GM12878 (cell line): Measurements from ENCODE around the gene SNAI1. TPM values are rescaled to one million over a fixed set of nuclear protein-coding genes. Genes with fewer than 3 reads are reported as not detected.

Source experiments
- ATAC-seq: fragments of 200-7000 bp; cut with Tn5 transposase; 3 replicates; pipeline ENCODE4 v1.9.1; 2020; ENCODE audit warnings: mild to moderate bottlenecking, moderate library complexity
- BruUV-seq: library from RNA; stranded (reverse); fragments of 400-500 nt; replicated peaks from 2 replicates; lab custom pipeline; 2021; lab: Mats Ljungman, UMichigan
- CTCF ChIA-PET: fragments of 300-600 bp; sonication (Branson Sonifier 250); formaldehyde crosslinking; extraction: SDS; loops from one replicate; lab custom pipeline; 2021; ENCODE audit warnings: inconsistent platforms; lab: Yijun Ruan, JAX
- POLR2A ChIA-PET: fragments of 350-600 bp; formaldehyde crosslinking; extraction: SDS; loops from one replicate; lab custom pipeline; 2021; ENCODE audit warnings: inconsistent platforms; lab: Charles Lee
- RAD21 ChIA-PET: fragments of 300-600 bp; sonication (Branson Sonifier 250); formaldehyde crosslinking; loops from one replicate; lab custom pipeline; 2023; ENCODE audit warnings: antibody characterized with exemption; ENCODE audit not compliant: unreplicated experiment; lab: Charles Lee
- SMC1A ChIA-PET: fragments of 300-600 bp; sonication (Branson Sonifier 250); formaldehyde crosslinking; loops from one replicate; lab custom pipeline; 2023; ENCODE audit not compliant: unreplicated experiment, uncharacterized antibody; lab: Charles Lee
- DNase-seq: peaks from one replicate; pipeline ENCODE4 v3.0.0-alpha.2; 2011; ENCODE audit warnings: low read depth, low spot score
- FAIRE-seq: peaks from 3 replicates; lab custom pipeline; 2011; peaks lifted over from hg19 to GRCh38; lab: Jason Lieb, UNC
- H2AFZ ChIP-seq: 2 replicates; pipeline ENCODE4 v1.6.0; 2011; ENCODE audit warnings: low read depth, low read length, control low read depth; ENCODE audit not compliant: control insufficient read depth
- H3K27ac ChIP-seq: 2 replicates; pipeline ENCODE4 v1.5.1; 2011; ENCODE audit warnings: control low read depth; ENCODE audit not compliant: control insufficient read depth, insufficient read depth
- H3K27me3 ChIP-seq, 2 experiments: replicated peaks in 1 of 2; 2 replicates each; pipeline versions ENCODE4 v1.6.0 to v1.6.1; 2011; ENCODE audit warnings: low read length in 1 of 2; ENCODE audit not compliant: control insufficient read depth in 2 of 2, insufficient read depth in 2 of 2
- H3K36me3 ChIP-seq, 2 experiments: 2 replicates each; pipeline ENCODE4 v1.5.1; 2011; ENCODE audit warnings: low read length in 1 of 2; ENCODE audit not compliant: control insufficient read depth in 2 of 2, insufficient read depth in 2 of 2
- H3K4me1 ChIP-seq: 2 replicates; pipeline ENCODE4 v1.6.1; 2011; ENCODE audit warnings: mild to moderate bottlenecking, low read length, moderate library complexity, mixed read lengths; ENCODE audit not compliant: control insufficient read depth, insufficient read depth
- H3K4me2 ChIP-seq: 2 replicates; pipeline ENCODE4 v1.6.0; 2011; ENCODE audit warnings: control low read depth; ENCODE audit not compliant: control insufficient read depth, insufficient read depth
- H3K4me3 ChIP-seq: fragments of 200-600 bp; sonication (generic); 2 replicates; pipeline ENCODE4 v1.5.1; 2016
- H3K79me2 ChIP-seq: 2 replicates; pipeline ENCODE4 v1.6.0; 2011; ENCODE audit warnings: low read length; ENCODE audit not compliant: control insufficient read depth, insufficient read depth
- H3K9ac ChIP-seq: 2 replicates; pipeline ENCODE4 v1.8.0; 2011; ENCODE audit warnings: low read length, control low read depth, mixed read lengths; ENCODE audit not compliant: control insufficient read depth, insufficient read depth
- H3K9me3 ChIP-seq: replicated peaks from 3 replicates; pipeline ENCODE4 v1.5.1; 2011; ENCODE audit warnings: mild to moderate bottlenecking, low read length; ENCODE audit not compliant: control insufficient read depth, insufficient read depth
- H4K20me1 ChIP-seq: 2 replicates; pipeline ENCODE4 v1.6.0; 2011; ENCODE audit not compliant: control insufficient read depth, insufficient read depth
- BRCA1 ChIP-seq: IDR thresholded peaks from 2 replicates; pipeline ENCODE4 v1.6.1; 2011; ENCODE audit warnings: low read depth, low read length, improper control_type of control experiment
- CHD4 ChIP-seq: fragments of 200-600 bp; sonication (generic); IDR thresholded peaks from 2 replicates; pipeline ENCODE4 v1.6.1; 2016; ENCODE audit warnings: mild to moderate bottlenecking
- CREB1 ChIP-seq: IDR thresholded peaks from 2 replicates; pipeline ENCODE4 v1.6.1; 2012; ENCODE audit warnings: low read depth, mild to moderate bottlenecking, inconsistent platforms
- FOXK2 ChIP-seq: fragments of 450-650 bp; IDR thresholded peaks from 2 replicates; pipeline ENCODE4 v1.6.1; 2017; ENCODE audit warnings: mild to moderate bottlenecking, moderate library complexity
- GATAD2B ChIP-seq: fragments of 450-650 bp; conservative IDR thresholded peaks from 2 replicates; pipeline ENCODE4 v1.6.1; 2017; ENCODE audit warnings: low read depth, mild to moderate bottlenecking, moderate library complexity
- IKZF1 ChIP-seq: fragments of 450-650 bp; conservative IDR thresholded peaks from 2 replicates; pipeline ENCODE4 v1.6.1; 2017; ENCODE audit warnings: antibody characterized with exemption, mild to moderate bottlenecking
- IRF4 ChIP-seq: IDR thresholded peaks from 2 replicates; pipeline ENCODE4 v1.6.1; 2011; ENCODE audit warnings: low read depth, low read length
- SUZ12 ChIP-seq: fragments of 200-600 bp; sonication (generic); IDR thresholded peaks from one replicate; pipeline ENCODE4 v1.6.1; 2018; ENCODE audit warnings: antibody characterized with exemption, mild to moderate bottlenecking; ENCODE audit not compliant: unreplicated experiment
- USF2 ChIP-seq: IDR thresholded peaks from 2 replicates; pipeline ENCODE4 v1.6.1; 2011; ENCODE audit warnings: low read depth, low read length, improper control_type of control experiment, borderline replicate concordance
- WGBS: methylation state at CpG from one replicate; pipeline ENCODE4 v1.1.6; 2016; ENCODE audit warnings: low lambda C conversion rate; ENCODE audit not compliant: insufficient replicate concordance, insufficient coverage; ENCODE audit errors: missing lambda C conversion rate; 5-methylcytosine and 5-hydroxymethylcytosine counted together
- in situ Hi-C: fragments of 300-500 bp; cut with MboI; formaldehyde crosslinking; loops from 9 replicates; pipeline ENCODE4 v1.14.3; 2018; ENCODE audit warnings: mixed read lengths
- intact Hi-C: fragments of 100-400 bp; cut with micrococcal nuclease; formaldehyde crosslinking; loops from one replicate; pipeline ENCODE4 v1.14.2; 2022; ENCODE audit not compliant: unreplicated experiment
- polyA plus RNA-seq, 11 experiments: library from polyadenylated mRNA; depleted of rRNA in 4 of 11; unstranded in 6 of 11; stranded (reverse) in 5 of 11; fragments of >200 nt; fragmentation: Nextera tagmentation in 4 of 11; fragmentation: Illumina TruSeq in 1 of 11; extraction: Ambion mirVana in 4 of 11; extraction: Trizol in 1 of 11; gene quantifications; 1 replicate in 1 of 11; 2 replicates in 10 of 11; pipeline versions ENCODE4 v1.2.1 to v1.2.3, GENCODE V29; 2011 to 2016; ENCODE audit warnings: inconsistent platforms in 2 of 11, missing spikeins in 2 of 11, low read depth in 1 of 11
- total RNA-seq, 4 experiments: library from RNA; depleted of rRNA in 3 of 4; stranded (reverse); fragments of >200 nt in 3 of 4; fragmentation: Illumina TruSeq in 1 of 4; extraction: Trizol in 1 of 4; gene quantifications; 2 replicates each; pipeline versions ENCODE4 v1.2.1 to v1.2.3, GENCODE V29; 2013 to 2021
- TF ChIP-seq, protein P1 (sequence below): fragments of 150-350 bp; IDR thresholded peaks from 2 replicates; pipeline ENCODE4 v1.6.1; 2014; ENCODE audit warnings: mild to moderate bottlenecking, low read depth, low read length
- TF ChIP-seq, protein P2 (sequence below): fragments of 450-650 bp; IDR thresholded peaks from 2 replicates; pipeline ENCODE4 v1.6.1; 2016; ENCODE audit warnings: mild to moderate bottlenecking

The SNAI1 gene
- total and polyA plus RNA-seq, 10 of the 15 experiments (the other 5 are each of a cell fraction or from before 2014, with no cell fraction given), result 0.11 to 0.79 (median 0.24) TPM; not detected in 2

GRCh38 chr20:50014570-50015562, 32.1 kb downstream of the SNAI1 start:
- no peak overlapping the region for H3K9ac ChIP-seq
- WGBS, result 46% methylated on average over 30 of the region's 38 CpGs
- CTCF ChIA-PET, result interaction anchor here (1.0 kb wide), 1 partner anchor 57 kb away, joined by 3 read pairs; no protein-coding TSS in a partner anchor
- in situ Hi-C loops (no loop called here), intact Hi-C loops (no loop called here)
- DNase-seq (no peak), ATAC-seq (no peak), FAIRE-seq (no peak)
- H3K79me2 ChIP-seq, result no peaks in the 10 kb centered on the region
- POLR2A ChIA-PET, result interaction anchor here (1.4 kb wide), 1 partner anchor 16 kb away, joined by 3 read pairs; no protein-coding TSS in a partner anchor
- SMC1A ChIA-PET, result no interaction called here
- H3K4me3 ChIP-seq, result no peak overlapping the region
- H3K36me3 ChIP-seq, result no peaks in the 10 kb centered on the region
- no peaks in the 10 kb centered on the region for H3K9me3 ChIP-seq
- RAD21 ChIA-PET, result no interaction called here
- TF ChIP-seq SUZ12 (no peak), BRCA1 (no peak), GATAD2B (no peak), CHD4 (no peak), IKZF1 (no peak), CREB1 (no peak), USF2 (no peak), FOXK2 (no peak), IRF4 (no peak)
- TF ChIP-seq, protein P1, sequence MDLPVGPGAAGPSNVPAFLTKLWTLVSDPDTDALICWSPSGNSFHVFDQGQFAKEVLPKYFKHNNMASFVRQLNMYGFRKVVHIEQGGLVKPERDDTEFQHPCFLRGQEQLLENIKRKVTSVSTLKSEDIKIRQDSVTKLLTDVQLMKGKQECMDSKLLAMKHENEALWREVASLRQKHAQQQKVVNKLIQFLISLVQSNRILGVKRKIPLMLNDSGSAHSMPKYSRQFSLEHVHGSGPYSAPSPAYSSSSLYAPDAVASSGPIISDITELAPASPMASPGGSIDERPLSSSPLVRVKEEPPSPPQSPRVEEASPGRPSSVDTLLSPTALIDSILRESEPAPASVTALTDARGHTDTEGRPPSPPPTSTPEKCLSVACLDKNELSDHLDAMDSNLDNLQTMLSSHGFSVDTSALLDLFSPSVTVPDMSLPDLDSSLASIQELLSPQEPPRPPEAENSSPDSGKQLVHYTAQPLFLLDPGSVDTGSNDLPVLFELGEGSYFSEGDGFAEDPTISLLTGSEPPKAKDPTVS, result no peak
- TF ChIP-seq, protein P2, sequence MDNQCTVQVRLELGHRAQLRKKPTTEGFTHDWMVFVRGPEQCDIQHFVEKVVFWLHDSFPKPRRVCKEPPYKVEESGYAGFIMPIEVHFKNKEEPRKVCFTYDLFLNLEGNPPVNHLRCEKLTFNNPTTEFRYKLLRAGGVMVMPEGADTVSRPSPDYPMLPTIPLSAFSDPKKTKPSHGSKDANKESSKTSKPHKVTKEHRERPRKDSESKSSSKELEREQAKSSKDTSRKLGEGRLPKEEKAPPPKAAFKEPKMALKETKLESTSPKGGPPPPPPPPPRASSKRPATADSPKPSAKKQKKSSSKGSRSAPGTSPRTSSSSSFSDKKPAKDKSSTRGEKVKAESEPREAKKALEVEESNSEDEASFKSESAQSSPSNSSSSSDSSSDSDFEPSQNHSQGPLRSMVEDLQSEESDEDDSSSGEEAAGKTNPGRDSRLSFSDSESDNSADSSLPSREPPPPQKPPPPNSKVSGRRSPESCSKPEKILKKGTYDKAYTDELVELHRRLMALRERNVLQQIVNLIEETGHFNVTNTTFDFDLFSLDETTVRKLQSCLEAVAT, result no peak
- H4K20me1 ChIP-seq, result no peaks in the 10 kb centered on the region
- peaks cover 10% of the 10 kb centered on the region for H3K4me1 ChIP-seq
- no peak overlapping the region for H3K27ac ChIP-seq
- no TSS peak for BruUV-seq
- no peaks in the 10 kb centered on the region; a peak in 1 of 4 replicates for H3K27me3 ChIP-seq
- no peak overlapping the region for H3K4me2 ChIP-seq
- no peak overlapping the region for H2AFZ ChIP-seq
